GM19452 (cell line): ENCODE measurements around the gene ARHGAP45.
"Not testable (repeated sequence)": the region's sequence is repeated elsewhere in the genome, so short reads cannot be mapped to it uniquely, and the experiment has no call there.

Source experiments
- ATAC-seq: cut with Tn5 transposase; IDR thresholded peaks from one replicate; pipeline ENCODE4 v1.9.1; 2021; ENCODE audit not compliant: unreplicated experiment

Gene ARHGAP45

GRCh38 chr19:1114728-1115127, 47.8 kb downstream of the ARHGAP45 start:
- ATAC-seq: not testable (repeated sequence)

GRCh38 chr19:1115646-1116420, 48.9 kb downstream of the ARHGAP45 start:
- ATAC-seq: no peak

- no peak for ATAC-seq
These were observed 50.0 kb downstream of the ARHGAP45 start for GRCh38 chr19:1116726-1117581.

- no peak for ATAC-seq
These were observed 50.7 kb downstream of the ARHGAP45 start for GRCh38 chr19:1117654-1118053.

- no peak for ATAC-seq
These were observed 52.0 kb downstream of the ARHGAP45 start for GRCh38 chr19:1118999-1119398.

GRCh38 chr19:1119475-1120217, 52.7 kb downstream of the ARHGAP45 start:
- no peak for ATAC-seq

- ATAC-seq: no peak
These were observed 54.4 kb downstream of the ARHGAP45 start for GRCh38 chr19:1121395-1121794.

GRCh38 chr19:1122021-1122971, 55.3 kb downstream of the ARHGAP45 start:
- no peak for ATAC-seq

- ATAC-seq: no peak
These were observed 56.0 kb downstream of the ARHGAP45 start for GRCh38 chr19:1122972-1123363.

- ATAC-seq: no peak
These were observed 56.4 kb downstream of the ARHGAP45 start for GRCh38 chr19:1123381-1123780.

GRCh38 chr19:1123885-1124677, 57.1 kb downstream of the ARHGAP45 start:
- no peak for ATAC-seq

GRCh38 chr19:1125601-1126467, 58.9 kb downstream of the ARHGAP45 start:
- no peak for ATAC-seq

- no peak for ATAC-seq
These were observed 60.2 kb downstream of the ARHGAP45 start for GRCh38 chr19:1126984-1127760.

- ATAC-seq: no peak
These were observed 61.1 kb downstream of the ARHGAP45 start for GRCh38 chr19:1128106-1128505.

GRCh38 chr19:1129084-1129483, 62.1 kb downstream of the ARHGAP45 start:
- not testable (repeated sequence) for ATAC-seq

GRCh38 chr19:1129535-1129934, 62.6 kb downstream of the ARHGAP45 start:
- no peak for ATAC-seq

GRCh38 chr19:1130771-1131717, 64.1 kb downstream of the ARHGAP45 start:
- no peak for ATAC-seq
